Measurements from ENCODE around the gene CEP104.

CEP104 gene

GRCh38 chr1:3772027-3772714 lies 84.8 kb downstream of the CEP104 start:
- peak; percentile 91 for DNase-seq
- no peaks in the 10 kb centered on the region for H3K27me3 ChIP-seq
- no peaks in the 10 kb centered on the region for H3K36me3 ChIP-seq
- no peaks in the 10 kb centered on the region for H3K9me3 ChIP-seq
- H3K4me3 ChIP-seq (ENCODE audit: low read depth, low read length), result peak overlapping the region; percentile 49
- TF ChIP-seq CTCF (IDR thresholded peaks at IDR 0.05; ENCODE audit: low read depth, low read length), result no peak
- peaks cover 13% of the 10 kb centered on the region for H3K4me1 ChIP-seq

- no peaks in the 10 kb centered on the region for H3K9me3 ChIP-seq
- no peak for TF ChIP-seq CTCF (IDR thresholded peaks at IDR 0.05; ENCODE audit: low read depth, low read length)
- H3K36me3 ChIP-seq, result no peaks in the 10 kb centered on the region
- peak overlapping the region; percentile 49 for H3K4me3 ChIP-seq (ENCODE audit: low read depth, low read length)
- peaks cover 13% of the 10 kb centered on the region for H3K4me1 ChIP-seq
- H3K27me3 ChIP-seq, result no peaks in the 10 kb centered on the region
- DNase-seq, result no peak
Measured at GRCh38 chr1:3771108-3772026, 85.6 kb downstream of the CEP104 start.

- no peak for DNase-seq
- no peaks in the 10 kb centered on the region for H3K9me3 ChIP-seq
Measured at GRCh38 chr1:3770047-3770765, 86.8 kb downstream of the CEP104 start.

GRCh38 chr1:3768811-3769390 lies 88.1 kb downstream of the CEP104 start:
- H3K36me3 ChIP-seq, result no peaks in the 10 kb centered on the region
- no peak overlapping the region for H3K4me3 ChIP-seq (ENCODE audit: low read depth, low read length)
- no peak for TF ChIP-seq CTCF (IDR thresholded peaks at IDR 0.05; ENCODE audit: low read depth, low read length)
- H3K4me1 ChIP-seq, result no peaks in the 10 kb centered on the region
- no peaks in the 10 kb centered on the region for H3K9me3 ChIP-seq
- DNase-seq, result no peak
- H3K27me3 ChIP-seq, result no peaks in the 10 kb centered on the region

More at GRCh38 chr1:3770047-3770765, 86.8 kb downstream of the CEP104 start:
- no peak for TF ChIP-seq CTCF (IDR thresholded peaks at IDR 0.05; ENCODE audit: low read depth, low read length)
- H3K27me3 ChIP-seq, result no peaks in the 10 kb centered on the region
- no peak overlapping the region for H3K4me3 ChIP-seq (ENCODE audit: low read depth, low read length)
- peaks cover 1% of the 10 kb centered on the region for H3K4me1 ChIP-seq
- no peaks in the 10 kb centered on the region for H3K36me3 ChIP-seq

- TF ChIP-seq CTCF (IDR thresholded peaks at IDR 0.05; ENCODE audit: low read depth, low read length), result no peak
- Histone ChIP-seq H3K4me1 (no peaks in the 10 kb centered on the region), H3K9me3 (no peaks in the 10 kb centered on the region), H3K36me3 (no peaks in the 10 kb centered on the region), H3K27me3 (no peaks in the 10 kb centered on the region), H3K4me3 (ENCODE audit: low read depth, low read length) (no peak overlapping the region)
- DNase-seq, result no peak
Measured at GRCh38 chr1:3767328-3767925, 89.6 kb downstream of the CEP104 start.
